ENCODE results near the gene NUP37.
A peak's percentile ranks its signal among the peaks of the same experiment; 100 is the strongest.
"Not testable (repeated sequence)": the region's sequence is repeated elsewhere in the genome, so short reads cannot be mapped to it uniquely, and the experiment has no call there.

Gene NUP37

DNA sequence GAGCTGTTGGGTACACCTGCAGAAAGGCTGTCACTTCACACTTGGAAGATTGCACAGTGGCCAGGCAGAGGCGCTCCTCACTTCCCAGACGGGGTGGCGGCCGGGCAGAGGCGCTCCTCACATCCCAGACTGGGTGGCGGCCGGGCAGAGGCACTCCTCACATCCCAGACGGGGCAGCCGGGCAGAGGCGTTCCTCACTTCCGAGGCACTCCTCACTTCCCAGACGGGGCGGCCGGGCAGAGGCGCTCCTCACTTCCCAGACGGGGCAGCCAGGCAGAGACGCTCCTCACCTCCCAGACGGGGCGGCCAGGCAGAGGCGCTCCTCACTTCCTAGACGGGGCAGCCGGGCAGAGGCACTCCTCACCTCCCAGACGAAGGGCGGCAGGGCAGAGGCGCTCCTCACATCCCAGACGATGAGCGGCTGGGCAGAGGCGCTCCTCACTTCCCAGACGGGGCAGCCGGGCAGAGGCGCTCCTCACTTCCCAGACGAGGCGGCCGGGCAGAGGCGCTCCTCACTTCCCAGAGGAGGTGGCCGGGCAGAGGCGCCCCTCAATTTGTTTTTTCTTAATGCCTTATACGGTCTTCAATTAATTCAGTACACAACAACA lies 30.6 kb downstream of the NUP37 start:
- DNase-seq (ENCODE audit: low spot score) = not testable (repeated sequence)

GRCh38 chr12:102080842-102081241 lies 39.1 kb downstream of the NUP37 start:
- DNase-seq (ENCODE audit: low spot score) = no peak

DNA sequence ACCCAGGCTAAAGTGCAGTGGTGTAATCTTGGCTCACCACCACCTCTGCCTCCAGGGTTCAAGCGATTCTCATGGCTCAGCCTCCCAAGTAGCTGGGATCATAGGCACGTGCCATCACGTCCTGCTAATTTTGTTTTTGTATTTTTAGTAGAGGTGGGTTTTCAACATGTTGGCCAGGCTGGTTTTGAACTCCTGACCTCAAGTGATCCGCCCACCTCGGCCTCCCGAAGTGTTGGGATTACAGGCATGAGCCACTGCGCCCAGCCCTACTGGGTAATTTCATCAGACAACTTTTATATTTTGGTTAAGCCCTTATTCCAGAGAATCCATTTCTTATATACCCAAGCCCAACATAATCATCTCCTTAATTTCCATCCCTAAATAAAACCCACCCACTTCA lies 47.8 kb downstream of the NUP37 start:
- not testable (repeated sequence) for DNase-seq (ENCODE audit: low spot score)

DNA sequence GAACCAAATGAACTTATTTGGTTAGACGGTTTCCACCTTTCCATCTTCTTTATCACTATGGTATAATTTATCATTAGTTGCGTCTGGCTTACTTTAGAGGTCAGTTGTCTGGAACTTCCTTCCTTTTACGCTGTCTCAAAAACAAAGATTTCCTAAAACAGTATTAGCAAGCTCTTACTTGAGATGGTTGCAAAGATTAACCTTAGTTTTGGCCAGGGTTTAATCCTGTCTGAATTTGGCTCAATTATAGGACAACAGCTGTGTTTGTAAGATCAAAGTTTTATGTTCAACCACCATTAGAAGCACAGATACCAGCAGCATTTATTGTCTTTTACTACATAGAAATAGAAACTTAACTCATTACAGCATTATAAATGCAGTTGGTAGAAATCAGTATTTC lies 50.2 kb downstream of the NUP37 start:
- DNase-seq (ENCODE audit: low spot score) = no peak

DNA sequence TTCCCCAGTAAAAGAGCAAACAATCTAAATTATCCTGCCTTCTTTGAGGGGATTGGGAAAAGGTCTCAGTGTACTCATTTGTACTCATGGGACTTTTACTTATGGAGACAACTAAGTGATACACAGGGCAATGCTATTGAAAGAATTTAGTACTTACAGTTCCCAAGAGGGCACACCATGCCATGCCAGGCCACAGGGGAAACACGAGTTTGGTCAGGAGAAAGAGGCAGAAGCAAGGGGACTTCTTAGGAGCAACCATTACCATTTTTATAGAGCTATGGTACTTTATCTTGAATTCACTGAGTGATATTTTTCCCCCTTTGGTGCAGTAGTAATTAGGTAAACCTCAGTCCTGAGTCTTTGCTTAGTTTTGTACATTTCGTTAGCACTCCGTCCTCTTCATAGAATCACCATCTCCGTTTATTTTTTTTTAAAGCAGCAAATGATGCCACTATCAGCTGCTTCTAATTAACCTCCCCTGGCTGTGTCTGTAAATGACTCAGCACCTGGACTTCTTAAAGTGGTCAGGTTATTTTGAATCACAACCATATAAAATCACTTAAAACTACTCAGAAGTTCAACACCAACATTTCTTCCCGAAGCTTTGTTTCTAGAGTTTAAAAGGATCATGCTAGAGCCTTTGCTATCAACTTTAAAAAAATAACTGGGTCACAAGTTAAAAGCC lies 52.2 kb downstream of the NUP37 start:
- no peak for DNase-seq (ENCODE audit: low spot score)

GRCh38 chr12:102064476-102064875 lies 55.4 kb downstream of the NUP37 start:
- no peak for DNase-seq (ENCODE audit: low spot score)

DNA sequence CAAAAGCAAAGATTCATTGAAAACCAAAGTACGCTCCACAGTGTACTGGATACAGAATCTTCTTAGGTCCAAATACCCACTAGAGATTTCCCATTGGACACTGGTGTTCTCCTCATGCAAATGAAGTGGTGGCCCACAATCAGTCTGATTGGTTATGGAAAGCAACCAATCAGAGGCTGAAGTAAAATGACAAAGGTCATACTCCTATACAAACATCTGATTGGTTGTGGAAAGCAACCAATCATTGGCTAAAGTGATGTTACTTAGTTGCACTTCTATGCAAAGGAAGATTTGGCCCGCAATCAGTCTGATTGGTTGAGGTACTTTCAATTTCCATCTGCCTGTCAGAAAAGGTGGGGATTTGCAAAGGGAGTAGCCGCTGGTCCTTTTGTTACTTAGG lies 56.8 kb downstream of the NUP37 start:
- DNase-seq (ENCODE audit: low spot score) = no peak

DNA sequence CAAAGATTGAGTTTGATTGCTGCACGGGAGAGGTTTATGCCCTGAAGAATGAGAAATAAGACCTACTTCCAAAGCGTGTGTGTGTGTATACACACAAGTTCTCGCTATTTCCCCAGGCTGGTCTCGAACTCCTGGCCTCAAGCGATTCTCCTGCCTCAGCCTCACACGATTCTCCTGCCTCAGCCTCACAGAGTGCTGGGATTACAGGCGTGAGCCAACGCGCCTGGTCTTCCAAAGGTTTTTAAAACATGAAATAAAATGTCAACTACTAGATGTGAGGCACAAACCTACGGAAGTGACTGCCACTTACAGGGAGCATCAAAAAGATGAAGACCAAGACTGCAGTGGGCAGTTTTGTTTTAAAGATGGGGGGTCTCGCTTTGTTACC lies 57.5 kb downstream of the NUP37 start:
- DNase-seq (ENCODE audit: low spot score) = no peak

DNA sequence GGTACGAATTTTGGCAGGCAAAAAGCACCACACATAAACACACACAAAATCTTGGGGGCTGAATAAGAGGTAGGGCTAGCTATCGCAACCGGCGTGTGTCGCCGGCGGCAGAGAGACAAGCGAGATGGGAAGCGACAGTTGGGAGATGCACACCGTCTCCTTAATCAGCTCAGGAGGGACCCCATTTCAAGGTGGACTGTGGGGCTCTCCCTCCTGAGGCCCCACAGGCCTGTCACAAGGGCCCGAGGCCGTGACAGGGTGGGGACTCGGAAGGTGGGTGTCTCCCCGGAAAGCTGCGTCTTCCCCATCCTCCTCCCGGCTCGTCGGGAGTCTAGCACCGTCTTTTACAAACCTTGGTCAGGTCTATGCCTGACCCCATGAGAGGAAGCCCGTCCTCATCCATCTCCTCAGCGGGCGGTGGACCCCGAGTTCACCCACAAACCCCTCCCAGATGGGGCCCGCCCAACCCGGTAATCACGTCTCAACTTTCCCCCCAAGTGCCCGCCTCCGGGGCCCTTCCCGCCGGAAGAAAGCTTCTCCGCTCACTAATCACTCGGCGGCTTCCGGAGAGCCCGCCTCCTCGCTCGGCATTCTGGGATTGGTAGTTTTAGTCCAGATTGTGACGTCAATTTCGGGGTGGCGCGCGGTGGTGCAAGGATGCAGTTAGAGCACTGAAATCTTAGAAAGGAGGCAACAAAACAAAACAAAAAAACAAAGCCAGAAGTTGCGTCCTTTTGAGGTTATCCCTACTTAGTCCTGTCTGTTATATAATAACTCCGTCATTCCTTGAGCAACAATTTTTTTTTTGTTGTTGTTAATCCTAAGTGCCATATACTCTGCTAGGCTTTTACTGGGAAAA lies 58.1 kb downstream of the NUP37 start, which contains the start of gene WASHC3:
Gene WASHC3 (minus strand): TSS at position 432 of the 859 bp plus-strand sequence. CDS start 29 bp downstream, at position 403.
- DNase-seq (ENCODE audit: low spot score) = peak; percentile 94

DNA sequence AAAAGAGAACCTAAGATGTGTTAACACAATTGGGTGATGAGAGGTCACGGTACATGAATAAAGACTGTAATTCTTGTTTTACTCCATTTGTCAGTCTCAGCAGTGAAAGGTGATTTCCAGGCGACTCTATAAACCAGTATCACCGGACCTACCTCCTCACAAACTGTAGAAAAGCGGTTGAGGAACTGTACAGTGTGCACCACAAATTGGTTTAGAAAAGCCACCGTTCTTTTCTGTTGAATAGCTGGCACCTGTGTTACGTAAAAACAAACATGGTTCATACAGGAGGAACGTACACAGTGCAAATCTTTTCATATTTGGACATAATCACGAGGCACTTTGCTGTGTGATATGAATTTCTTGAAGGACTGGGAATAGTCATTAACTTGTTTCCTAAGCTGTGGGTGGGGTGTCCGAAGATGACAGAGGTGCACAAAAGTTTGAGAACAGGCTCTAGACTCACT lies 58.8 kb downstream of the NUP37 start:
- DNase-seq (ENCODE audit: low spot score) = peak; percentile 30

GRCh38 chr12:102059343-102059742 lies 60.6 kb downstream of the NUP37 start:
- peak; percentile 70 for DNase-seq (ENCODE audit: low spot score)

- no peak for DNase-seq (ENCODE audit: low spot score)
Measured at GRCh38 chr12:102054345-102054744, 65.6 kb downstream of the NUP37 start.

- DNase-seq (ENCODE audit: low spot score) = no peak
Measured at GRCh38 chr12:102053062-102053349, 66.9 kb downstream of the NUP37 start.

GRCh38 chr12:102052192-102053061 lies 67.5 kb downstream of the NUP37 start:
- no peak for DNase-seq (ENCODE audit: low spot score)

- DNase-seq (ENCODE audit: low spot score) = no peak
Measured at GRCh38 chr12:102051431-102051965, 68.4 kb downstream of the NUP37 start.

- no peak for DNase-seq (ENCODE audit: low spot score)
Measured at GRCh38 chr12:102050660-102051430, 69.1 kb downstream of the NUP37 start.

DNA sequence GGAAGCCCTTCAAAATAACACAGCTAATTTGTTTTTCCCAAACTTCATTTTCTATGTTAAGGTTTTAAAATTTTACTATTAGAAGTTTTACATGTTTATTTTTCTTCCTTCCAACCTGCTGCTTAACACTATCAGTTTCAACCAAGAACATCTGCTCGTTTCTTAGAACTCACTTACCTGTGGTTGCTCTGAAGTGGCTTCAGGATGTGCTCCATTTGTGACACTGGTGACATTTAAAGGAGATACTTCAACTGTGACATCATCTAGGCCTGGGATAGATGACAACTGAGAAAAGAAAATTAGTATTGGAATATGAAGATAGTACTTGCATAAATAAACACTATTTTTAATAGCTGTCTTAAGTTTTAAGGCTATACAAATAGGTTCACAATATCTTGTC lies 76.0 kb downstream of the NUP37 start:
- peak; percentile 66 for DNase-seq (ENCODE audit: low spot score)

DNA sequence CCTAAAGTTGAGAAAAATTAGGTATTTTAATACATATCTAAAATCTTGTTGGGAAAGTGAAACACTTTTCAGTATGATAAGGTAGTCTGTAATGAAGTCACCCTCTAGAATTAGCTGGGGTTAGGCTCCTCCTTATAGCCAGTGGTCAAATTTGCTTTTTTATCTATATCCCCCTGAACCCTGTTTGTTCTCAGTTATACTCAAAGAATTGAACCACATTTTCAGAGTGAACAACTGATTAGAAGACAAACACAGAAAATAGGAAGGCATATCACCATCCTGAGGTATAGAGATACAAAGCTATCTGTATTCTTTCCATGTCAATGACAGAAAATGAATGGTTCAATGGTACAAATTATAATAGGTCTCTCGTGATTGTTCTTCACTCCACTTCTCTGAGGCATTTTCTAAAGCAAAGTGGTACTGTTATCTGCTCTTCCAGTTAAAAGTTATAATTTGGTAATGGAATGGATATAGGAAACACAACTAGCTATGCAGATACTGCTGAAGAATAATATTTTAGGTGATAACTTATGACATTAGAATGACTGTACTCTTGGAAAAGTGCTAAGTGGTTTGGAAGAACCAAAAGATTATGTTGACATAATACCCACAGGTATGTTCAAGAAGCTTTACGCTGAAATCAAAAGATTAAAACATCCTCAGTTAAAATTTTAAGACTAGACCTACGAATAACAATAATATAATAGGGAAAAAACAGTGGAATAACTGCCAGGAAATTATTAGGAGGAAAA lies 85.7 kb downstream of the NUP37 start:
- DNase-seq (ENCODE audit: low spot score) = no peak

DNA sequence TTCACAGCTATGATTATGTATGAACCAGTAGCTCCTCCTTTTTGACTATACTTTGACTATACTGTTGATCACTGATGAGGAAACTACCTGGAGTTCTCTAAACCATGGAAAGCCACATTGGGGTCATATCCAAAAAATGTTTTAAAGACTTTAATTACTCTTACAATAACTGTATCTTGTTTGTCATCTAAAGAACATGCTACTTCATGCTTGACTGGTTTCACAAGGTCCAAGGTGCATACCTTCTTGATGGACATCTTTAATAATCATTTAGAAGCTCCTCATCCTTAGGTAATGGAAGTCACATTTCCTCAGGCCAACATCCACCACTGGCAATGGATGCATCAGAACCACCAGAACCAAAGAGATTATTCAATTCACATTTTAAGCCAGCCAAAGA lies 88.1 kb downstream of the NUP37 start:
- DNase-seq (ENCODE audit: low spot score) = no peak

DNA sequence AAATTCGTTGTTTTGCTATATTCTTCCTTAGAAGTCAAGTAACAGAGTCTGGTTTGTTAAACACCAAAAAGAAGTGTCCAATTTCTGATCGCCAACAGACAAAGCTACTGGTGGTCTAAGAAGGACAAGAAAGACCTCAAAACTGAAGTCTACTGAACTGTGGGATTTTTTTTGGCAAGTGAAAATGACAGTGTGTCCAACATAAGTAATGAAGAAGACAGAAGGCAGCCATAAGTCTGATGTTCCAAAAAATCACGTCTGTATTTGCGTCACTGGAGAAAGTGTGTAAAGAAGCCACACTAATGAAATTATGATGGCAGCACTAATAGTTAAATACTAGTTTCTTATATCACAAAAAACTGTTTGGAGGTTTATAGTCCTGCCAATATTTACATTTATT lies 90.8 kb downstream of the NUP37 start:
- no peak for DNase-seq (ENCODE audit: low spot score)
